DMS153 (cell line): ENCODE measurements around the gene HSD11B1L.

Experiments used
- DNase-seq: peaks from one replicate; lab custom pipeline; 2025; lab: John Stamatoyannopoulos, UW

Gene HSD11B1L

GRCh38 chr19:5680437-5681368 is at the start of gene HSD11B1L, which contains the start of gene MICOS13:
Gene HSD11B1L (plus strand): TSS chr19:5681027. CDS start chr19:5684833, 3,806 bp downstream.
Gene MICOS13 (minus strand): TSS chr19:5680516. CDS start chr19:5680486, 30 bp downstream.
- DNase-seq = peak; percentile 98

- no peak for DNase-seq
Measured at GRCh38 chr19:5631567-5632240, 49.1 kb upstream of the HSD11B1L start.

- no peak for DNase-seq
Measured at GRCh38 chr19:5632241-5632612, 48.6 kb upstream of the HSD11B1L start.

GRCh38 chr19:5632657-5633056 is 48.2 kb upstream of the HSD11B1L start:
- DNase-seq = no peak

- no peak for DNase-seq
Measured at GRCh38 chr19:5635427-5635826, 45.4 kb upstream of the HSD11B1L start.

- DNase-seq = no peak
Measured at GRCh38 chr19:5637971-5638370, 42.9 kb upstream of the HSD11B1L start.

GRCh38 chr19:5641171-5641570 is 39.7 kb upstream of the HSD11B1L start:
- no peak for DNase-seq

GRCh38 chr19:5642204-5642603 is 38.6 kb upstream of the HSD11B1L start:
- no peak for DNase-seq

GRCh38 chr19:5643060-5643459 is 37.8 kb upstream of the HSD11B1L start:
- no peak for DNase-seq

- DNase-seq = no peak
Measured at GRCh38 chr19:5644037-5644436, 36.8 kb upstream of the HSD11B1L start.

GRCh38 chr19:5645409-5645808 is 35.4 kb upstream of the HSD11B1L start:
- peak; percentile 68 for DNase-seq

- no peak for DNase-seq
Measured at GRCh38 chr19:5646703-5647102, 34.1 kb upstream of the HSD11B1L start.

- DNase-seq = no peak
Measured at GRCh38 chr19:5648464-5648863, 32.4 kb upstream of the HSD11B1L start.

- DNase-seq = no peak
Measured at GRCh38 chr19:5651361-5651760, 29.5 kb upstream of the HSD11B1L start.

- DNase-seq = no peak
Measured at GRCh38 chr19:5652261-5652660, 28.6 kb upstream of the HSD11B1L start.

- no peak for DNase-seq
Measured at GRCh38 chr19:5654931-5655330, 25.9 kb upstream of the HSD11B1L start.

- no peak for DNase-seq
Measured at GRCh38 chr19:5655412-5655811, 25.4 kb upstream of the HSD11B1L start.

- no peak for DNase-seq
Measured at GRCh38 chr19:5661483-5661882, 19.3 kb upstream of the HSD11B1L start.

GRCh38 chr19:5663904-5664303 is 16.9 kb upstream of the HSD11B1L start:
- no peak for DNase-seq

GRCh38 chr19:5664515-5664914 is 16.3 kb upstream of the HSD11B1L start:
- DNase-seq = no peak

GRCh38 chr19:5665781-5666513 is 14.9 kb upstream of the HSD11B1L start:
- no peak for DNase-seq

GRCh38 chr19:5666921-5667610 is 13.8 kb upstream of the HSD11B1L start:
- DNase-seq = no peak
